GM18873 (cell line): ENCODE measurements around the gene FMN1.

Experiments
- ATAC-seq: cut with Tn5 transposase; IDR thresholded peaks from one replicate; pipeline ENCODE4 v1.9.1; 2021; ENCODE audit warnings: mild to moderate bottlenecking, moderate library complexity, moderate number of reproducible peaks; ENCODE audit not compliant: unreplicated experiment, low FRiP score

Gene FMN1

DNA sequence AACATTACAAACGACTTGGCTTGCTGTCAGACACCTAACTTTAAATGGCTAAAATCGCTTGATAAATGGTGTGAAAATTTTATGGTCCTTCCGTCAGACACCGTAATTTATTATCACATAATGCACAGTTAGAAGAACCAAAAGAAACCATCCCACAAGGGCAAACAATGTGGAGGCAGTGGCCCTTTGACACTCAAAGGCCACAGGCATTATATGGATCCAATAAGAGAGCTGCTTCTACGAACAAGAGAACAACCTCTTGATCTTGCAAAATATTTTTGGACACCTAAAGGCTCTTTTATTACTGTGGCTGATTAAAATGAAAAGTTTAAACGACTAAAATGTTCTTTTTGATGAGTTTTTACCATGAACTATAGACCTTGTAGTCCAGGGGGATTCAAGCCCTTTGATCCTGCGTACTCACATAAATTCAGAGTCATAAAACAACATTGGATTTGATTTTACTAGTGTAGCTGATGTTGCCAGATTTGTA is 202.8 kb downstream of the FMN1 start:
- no peak for ATAC-seq

DNA sequence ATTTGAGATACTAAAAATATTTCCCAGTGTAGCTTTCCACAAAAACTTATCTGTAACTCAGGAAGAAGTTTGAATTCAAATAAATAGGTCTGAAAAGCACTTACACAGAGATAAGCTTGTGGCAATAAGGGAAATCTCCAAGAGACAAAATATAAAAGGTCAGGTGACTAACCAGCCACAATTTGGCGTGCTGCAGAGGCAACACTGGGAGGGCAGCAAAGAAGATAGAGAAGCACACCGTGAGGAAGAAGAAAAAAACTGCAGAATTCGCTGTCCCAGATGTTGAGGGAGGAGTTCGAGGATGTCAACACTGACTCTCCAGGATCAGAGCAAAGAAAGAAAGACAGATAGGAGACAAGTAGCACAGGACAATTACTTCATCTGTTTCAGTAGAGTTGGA is 204.4 kb downstream of the FMN1 start:
- no peak for ATAC-seq

- no peak for ATAC-seq
These were observed 207.4 kb downstream of the FMN1 start for GRCh38 chr15:32987067-32987466.

DNA sequence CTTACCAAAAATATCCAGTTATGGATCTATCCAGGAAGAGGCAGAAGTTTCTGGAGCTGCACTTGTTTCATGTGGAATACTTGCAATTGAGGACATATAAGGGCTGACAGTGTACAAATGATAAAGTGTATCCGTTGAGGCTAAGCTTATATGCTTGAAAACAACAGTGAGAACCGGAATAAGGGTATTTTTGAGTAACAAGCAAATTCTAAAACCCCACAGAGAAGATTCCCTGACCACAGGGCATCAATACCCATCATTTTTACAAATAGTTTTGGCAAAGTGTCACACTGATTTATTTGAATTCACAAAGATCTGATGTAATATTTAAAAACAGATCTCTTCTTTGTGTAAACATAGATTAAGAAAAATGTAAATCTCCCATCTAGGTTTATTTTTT is 208.4 kb downstream of the FMN1 start:
- ATAC-seq, result no peak

DNA sequence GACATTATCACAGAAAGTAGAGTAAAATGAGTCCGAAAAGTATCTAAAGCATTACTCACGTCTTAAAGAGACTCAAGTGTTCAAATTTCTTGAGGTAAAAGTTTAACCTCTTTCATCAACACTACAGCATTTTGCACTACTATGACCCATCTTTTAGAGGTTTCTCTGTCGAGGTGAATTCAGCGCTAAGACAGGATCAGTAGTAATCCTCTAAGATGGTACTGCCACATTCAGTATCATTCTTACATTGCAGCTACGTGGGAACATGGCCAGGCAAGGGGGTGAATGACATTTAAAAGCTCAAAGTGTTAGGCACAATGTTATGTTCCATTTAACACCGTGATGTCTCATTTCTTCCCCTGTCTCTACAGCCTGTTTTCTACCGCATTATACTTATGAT is 210.8 kb downstream of the FMN1 start:
- no peak for ATAC-seq

GRCh38 chr15:32982001-32982400 is 212.5 kb downstream of the FMN1 start:
- ATAC-seq, result no peak

DNA sequence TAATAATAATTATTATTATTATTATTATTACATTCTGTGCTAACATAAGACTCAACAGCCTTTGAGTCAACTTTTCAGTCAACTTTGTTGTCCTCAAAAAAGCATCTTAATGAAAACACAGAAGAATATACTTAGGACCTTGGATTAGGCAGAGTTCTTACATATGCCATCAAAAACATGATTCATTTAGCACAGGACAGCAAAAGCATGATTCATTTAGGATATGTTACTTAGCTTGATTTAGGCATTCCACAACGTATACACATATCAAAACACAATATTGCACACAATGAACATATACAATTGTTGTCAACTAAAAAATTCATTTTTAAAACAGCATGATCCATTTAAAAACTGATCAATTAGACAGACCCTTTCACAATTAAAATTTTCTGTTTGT is 213.0 kb downstream of the FMN1 start:
- no peak for ATAC-seq

GRCh38 chr15:32979710-32980109 is 214.8 kb downstream of the FMN1 start:
- no peak for ATAC-seq

GRCh38 chr15:32977506-32977905 is 217.0 kb downstream of the FMN1 start:
- no peak for ATAC-seq

- no peak for ATAC-seq
These were observed 219.8 kb downstream of the FMN1 start for GRCh38 chr15:32974691-32975090.

DNA sequence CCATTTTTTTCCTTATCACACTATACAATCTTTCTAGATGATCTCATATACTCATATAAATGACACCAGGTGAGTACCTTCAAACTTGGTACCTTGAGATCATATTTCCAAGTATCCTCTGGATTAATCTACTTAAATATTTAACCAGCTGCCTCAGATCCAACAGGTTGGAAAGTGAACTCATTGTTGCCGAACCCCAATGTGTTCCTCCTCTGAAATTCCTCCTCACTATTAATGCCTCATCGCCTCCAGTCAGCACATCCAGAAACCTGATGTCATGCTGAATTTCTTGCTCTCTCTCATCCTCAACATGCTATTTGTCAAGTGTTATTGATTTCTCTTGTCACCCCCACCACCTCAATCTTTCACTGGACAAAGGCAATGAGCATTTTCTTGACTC is 221.8 kb downstream of the FMN1 start:
- no peak for ATAC-seq

DNA sequence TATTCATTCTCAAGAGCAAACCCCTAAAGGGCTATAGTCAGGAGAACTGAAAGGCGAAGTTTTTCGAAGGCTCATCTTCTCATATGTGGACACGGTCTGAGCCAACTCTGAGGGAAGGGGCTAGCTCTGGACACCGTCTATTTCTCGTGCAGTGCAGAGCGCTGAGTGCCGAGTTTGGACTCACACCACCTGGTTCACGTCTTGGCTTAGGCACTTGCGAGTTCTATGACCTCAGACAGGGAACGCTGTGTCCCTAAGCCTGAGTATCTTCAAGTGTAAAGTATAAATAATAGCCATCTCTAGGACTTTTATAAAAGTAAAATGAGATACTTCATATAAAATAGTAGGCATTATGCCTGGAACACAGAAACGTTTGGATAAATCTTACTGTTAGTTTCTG is 223.7 kb downstream of the FMN1 start:
- ATAC-seq, result no peak

DNA sequence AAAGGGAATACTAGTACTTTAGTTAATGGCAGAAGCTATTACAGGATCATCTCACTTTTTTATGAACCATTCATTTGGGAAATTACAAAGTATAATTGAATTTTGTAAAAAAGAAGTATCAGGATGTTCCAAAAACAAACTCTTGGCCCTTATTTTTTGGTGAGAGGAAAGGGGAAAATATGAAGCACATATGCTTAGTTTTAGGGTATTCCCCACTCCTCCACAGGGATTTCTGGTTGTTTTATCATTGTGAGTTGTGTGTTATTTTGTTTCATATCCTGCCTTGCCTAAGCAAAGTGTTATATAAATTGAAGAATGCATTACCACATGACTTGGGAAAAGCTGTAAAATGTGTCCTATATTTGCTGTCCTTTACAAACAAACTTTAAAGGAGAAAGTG is 227.0 kb downstream of the FMN1 start:
- no peak for ATAC-seq

DNA sequence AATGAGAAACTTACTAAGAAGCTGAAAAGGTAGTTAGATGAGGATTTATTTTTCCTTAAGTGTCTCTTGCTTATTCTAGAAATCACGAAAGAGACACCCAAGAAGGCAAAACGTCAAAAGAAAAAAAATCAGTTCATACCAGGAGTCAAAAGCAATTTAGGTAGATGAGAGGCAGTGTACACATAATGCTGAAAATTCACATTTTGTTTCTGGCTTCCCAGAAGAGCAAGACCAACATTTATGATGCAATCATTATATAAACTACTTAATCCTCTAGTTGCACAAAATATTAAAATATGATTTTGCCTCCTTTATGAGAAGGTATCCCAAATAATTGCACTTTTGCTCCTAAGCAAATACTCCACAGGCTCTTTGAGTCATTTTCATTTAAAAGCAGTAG is 228.0 kb downstream of the FMN1 start:
- no peak for ATAC-seq

DNA sequence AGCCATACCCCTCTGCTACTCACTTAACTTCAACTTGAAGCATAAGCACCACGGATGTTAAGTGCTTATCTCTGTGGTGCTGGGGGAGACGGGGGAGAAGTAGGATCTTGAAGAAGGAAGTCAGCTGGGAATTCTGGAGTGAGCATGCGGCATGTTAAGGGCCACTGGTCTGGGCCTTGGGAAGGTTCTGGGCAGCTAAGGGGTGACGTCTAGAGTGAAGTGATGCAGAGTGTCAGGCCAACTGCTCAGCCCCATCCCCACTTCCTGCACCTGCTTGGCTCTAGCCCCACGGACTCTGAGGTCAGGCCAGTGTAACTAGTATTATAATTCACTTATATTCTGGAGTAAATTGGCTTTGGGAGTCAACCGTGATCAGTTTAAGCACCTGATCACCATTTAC is 228.6 kb downstream of the FMN1 start:
- ATAC-seq, result no peak

- ATAC-seq, result no peak
These were observed 235.4 kb downstream of the FMN1 start for GRCh38 chr15:32959077-32959476.

DNA sequence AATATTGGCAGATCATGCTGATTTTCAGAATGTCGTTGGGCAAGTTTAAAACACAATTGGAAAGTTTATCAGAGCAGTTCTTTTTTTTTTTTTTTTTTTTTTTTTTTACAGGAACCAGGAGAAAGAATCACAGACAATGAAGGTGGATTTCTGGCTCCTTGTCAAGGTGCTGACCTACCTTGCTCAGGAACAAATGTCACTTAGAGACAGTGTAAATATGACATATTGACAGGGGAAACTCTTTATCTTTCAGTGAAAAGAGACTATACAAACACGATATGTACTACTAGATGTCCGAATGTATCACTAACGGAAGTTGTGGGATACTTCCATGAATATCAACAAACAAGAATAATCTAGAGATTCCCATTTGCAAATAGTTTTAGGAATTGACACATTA is 237.3 kb downstream of the FMN1 start:
- ATAC-seq, result no peak

DNA sequence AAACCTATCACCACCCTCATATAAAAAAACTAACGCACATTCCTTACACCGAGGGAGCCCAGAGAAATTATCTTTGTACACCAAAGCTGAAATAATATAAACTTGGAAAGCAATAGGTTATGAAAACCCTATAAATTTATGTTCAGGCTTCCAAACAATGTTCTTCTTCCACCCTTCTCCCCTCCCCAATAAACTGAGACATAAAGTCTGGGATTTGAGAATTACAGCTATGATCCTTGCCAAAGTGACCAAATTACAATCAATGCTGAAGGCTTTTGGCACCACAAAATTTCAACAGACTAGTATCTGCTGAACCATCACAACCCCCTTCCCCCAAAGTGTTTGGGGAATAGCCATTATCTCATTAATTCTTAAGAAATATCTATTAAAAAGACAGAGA is 237.8 kb downstream of the FMN1 start:
- no peak for ATAC-seq

DNA sequence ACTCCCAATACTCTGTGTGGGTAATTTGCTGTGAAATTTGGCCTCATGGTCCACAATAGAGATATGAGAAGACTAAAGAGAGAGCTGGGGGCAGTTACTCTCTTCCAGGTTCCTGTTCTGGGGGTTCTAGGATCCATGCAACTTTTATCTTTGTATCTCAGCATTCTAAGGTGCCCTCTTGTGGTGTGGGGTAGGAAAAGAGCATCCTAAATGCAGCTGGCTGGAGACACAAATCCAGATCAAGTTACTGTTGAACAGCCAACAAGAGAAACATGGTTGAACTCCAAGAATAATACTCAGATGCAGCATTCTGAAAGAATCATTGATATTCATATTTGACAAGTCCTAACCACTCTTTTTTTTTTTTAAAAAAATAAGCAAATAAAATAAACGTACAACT is 238.5 kb downstream of the FMN1 start:
- ATAC-seq, result no peak

- no peak for ATAC-seq
These were observed 241.0 kb downstream of the FMN1 start for GRCh38 chr15:32953533-32953910.

DNA sequence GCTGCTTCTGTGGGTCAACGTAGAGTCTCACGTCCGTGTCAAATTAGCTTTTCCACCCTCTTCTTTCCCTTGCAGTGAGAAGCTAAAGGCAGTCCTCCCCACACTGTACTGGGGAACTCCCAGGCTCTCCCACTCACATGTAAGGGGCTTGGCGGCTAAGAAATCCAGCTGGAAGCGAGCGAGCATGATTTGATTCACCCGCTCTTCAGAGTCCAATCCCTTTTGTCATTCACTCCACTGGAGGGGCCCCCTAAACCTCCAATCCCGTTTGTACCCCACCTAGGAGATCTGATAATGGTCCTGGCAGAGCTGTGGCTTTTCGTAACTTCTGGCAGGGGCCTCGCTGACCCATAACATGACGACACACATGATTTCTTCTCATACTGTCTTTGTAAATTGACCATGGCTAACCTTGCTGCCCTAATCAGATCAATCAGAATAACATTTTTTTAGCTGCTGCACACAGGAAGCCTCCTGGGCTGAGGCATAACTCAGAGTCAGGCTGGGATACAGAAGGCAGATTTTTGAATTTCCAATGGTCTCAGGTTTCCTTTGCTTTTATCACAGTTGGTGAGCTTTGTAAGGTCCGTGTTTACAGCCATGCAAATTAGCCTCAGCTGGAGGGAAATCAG is 241.5 kb downstream of the FMN1 start:
- ATAC-seq, result no peak

- ATAC-seq, result no peak
These were observed 242.6 kb downstream of the FMN1 start for GRCh38 chr15:32951736-32952464.
